Measurements from ENCODE around the gene EIF4E2. TPM values are rescaled to one million over a fixed set of nuclear protein-coding genes. Genes with fewer than 3 reads are reported as not detected.
"Not testable (repeated sequence)": the region's sequence is repeated elsewhere in the genome, so short reads cannot be mapped to it uniquely, and the experiment has no call there.

EIF4E2 gene
- total RNA-seq, 2 experiments from 2014 or later: 59.9 to 81.1 TPM

DNA sequence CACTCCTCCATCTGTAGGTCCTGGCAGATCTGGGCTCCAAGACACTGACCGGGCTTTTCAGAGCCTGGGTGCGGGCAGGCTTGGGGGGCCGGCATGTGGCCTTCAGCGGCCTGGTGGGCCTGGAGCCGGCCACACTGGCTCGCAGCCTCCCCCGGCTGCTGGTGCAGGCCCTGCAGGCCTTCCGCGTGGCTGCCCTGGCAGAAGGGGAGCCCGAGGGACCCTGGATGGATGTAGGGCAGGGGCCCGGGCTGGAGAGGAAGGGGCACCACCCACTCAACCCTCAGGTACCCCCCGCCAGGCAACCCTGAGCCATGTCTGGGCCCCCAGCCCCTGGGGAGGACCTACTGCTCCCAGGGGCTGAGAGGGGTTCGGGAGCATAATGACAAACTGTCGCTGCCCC lies 25.3 kb upstream of the EIF4E2 start:
- no peak for DNase-seq
- Mint-ChIP-seq H3K27me3 (peaks cover 26% of the 10 kb centered on the region), H3K9me3 (ENCODE audit: low read depth) (no peaks in the 10 kb centered on the region), H3K36me3 (no peaks in the 10 kb centered on the region), H3K27ac (no peak overlapping the region), H3K4me1 (peaks cover 10% of the 10 kb centered on the region), H3K4me3 (no peak overlapping the region)
- CTCF ChIA-PET: no interaction called here
- ATAC-seq: no peak

DNA sequence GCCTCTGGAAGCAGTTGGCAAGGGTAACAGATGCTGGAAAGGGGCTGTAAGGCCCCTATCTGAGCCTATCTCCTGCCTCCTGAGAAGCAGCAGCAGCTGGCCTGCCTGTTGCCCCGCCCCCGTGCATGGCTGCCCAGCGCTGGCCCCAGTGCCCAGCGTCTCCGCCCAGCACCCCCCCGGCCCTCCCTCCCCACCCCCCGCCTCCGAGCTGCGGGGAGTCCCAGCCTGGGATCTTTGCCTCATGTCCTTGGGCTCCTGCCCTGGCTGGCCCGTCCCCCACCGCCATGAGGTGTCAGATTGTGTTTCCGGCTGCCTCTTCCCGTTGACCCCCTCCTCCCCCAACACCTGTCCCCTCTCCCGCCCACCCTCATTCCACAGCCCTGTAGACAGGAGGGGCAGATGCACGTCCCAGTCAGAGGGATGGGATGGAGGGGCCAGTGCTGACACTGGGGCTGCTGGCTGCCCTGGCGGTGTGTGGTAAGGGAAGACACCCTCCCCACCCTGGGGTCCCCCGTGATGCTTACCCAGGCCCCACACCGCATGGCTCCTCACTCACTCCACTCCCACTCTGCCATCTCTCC lies 24.6 kb upstream of the EIF4E2 start, which contains the start of gene CHRND:
Gene CHRND, plus strand, starts transcription at position 370 of the 581 bp plus-strand sequence. Its CDS starts 56 bp downstream, at position 426.
- CTCF ChIA-PET: no interaction called here
- no peak within 1 kb of the TSS for H3K27ac Mint-ChIP-seq
- H3K27me3 Mint-ChIP-seq: peaks cover 26% of the 10 kb centered on the region
- DNase-seq: no peak
- ATAC-seq: no peak
- no peaks in the 10 kb centered on the region for H3K36me3 Mint-ChIP-seq
- peaks cover 10% of the 10 kb centered on the region for H3K4me1 Mint-ChIP-seq
- no peak within 1 kb of the TSS for H3K4me3 Mint-ChIP-seq
- no peaks in the 10 kb centered on the region for H3K9me3 Mint-ChIP-seq (ENCODE audit: low read depth)

DNA sequence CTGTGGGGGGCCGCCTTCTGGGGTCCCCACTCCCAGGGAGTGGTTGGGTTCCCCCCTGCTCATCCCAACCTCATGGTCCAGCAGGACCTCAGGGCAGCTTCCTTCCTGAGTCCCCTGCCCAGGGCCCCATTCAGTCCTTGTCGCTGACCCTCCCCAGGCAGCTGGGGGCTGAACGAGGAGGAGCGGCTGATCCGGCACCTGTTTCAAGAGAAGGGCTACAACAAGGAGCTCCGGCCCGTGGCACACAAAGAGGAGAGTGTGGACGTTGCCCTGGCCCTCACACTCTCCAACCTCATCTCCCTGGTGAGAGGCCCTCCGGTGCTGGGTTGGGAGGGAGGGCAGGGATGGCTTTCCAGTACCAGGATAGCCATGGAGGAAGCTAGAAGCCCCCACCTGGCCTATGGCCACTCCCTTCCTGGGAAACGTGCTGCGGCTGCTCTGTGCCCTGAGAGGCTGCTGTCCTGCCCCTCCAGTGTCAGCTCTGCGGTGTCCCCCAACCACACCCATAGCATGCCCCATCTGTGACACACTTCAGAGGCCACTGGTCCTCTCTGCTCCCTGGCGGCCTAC lies 24.0 kb upstream of the EIF4E2 start:
- ATAC-seq (no peak), DNase-seq (no peak)
- no peak overlapping the region for H3K27ac Mint-ChIP-seq
- H3K36me3 Mint-ChIP-seq: no peaks in the 10 kb centered on the region
- H3K4me1 Mint-ChIP-seq: peaks cover 10% of the 10 kb centered on the region
- CTCF ChIA-PET: no interaction called here
- H3K4me3 Mint-ChIP-seq: no peak overlapping the region
- no peaks in the 10 kb centered on the region for H3K9me3 Mint-ChIP-seq (ENCODE audit: low read depth)
- H3K27me3 Mint-ChIP-seq: peaks cover 24% of the 10 kb centered on the region

DNA sequence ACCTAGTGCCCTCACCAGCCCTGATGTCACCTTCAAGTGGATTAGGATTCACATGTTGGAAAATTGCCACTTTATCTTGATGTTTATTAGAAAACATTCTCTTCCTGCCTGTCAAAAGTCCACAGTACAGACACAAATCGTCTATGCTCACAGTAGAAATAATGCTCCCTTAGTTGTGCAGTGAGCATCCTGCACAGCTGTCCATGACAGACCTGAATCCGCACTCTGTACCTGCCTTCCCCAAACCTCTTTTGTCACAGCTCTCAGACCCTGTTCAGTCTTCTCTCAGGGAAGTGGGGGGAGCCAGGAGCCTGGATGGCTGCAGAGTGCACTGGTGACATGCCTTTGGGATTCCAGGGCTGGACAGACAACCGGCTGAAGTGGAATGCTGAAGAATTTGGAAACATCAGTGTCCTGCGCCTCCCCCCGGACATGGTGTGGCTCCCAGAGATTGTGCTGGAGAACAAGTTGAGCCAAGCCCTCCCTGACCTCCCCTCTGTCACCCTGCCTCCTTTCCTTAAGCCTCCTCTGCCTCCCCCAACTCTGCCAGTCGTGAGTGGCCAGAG lies 22.5 kb upstream of the EIF4E2 start:
- no peak overlapping the region for H3K4me3 Mint-ChIP-seq
- ATAC-seq: no peak
- no peaks in the 10 kb centered on the region for H3K9me3 Mint-ChIP-seq (ENCODE audit: low read depth)

DNA sequence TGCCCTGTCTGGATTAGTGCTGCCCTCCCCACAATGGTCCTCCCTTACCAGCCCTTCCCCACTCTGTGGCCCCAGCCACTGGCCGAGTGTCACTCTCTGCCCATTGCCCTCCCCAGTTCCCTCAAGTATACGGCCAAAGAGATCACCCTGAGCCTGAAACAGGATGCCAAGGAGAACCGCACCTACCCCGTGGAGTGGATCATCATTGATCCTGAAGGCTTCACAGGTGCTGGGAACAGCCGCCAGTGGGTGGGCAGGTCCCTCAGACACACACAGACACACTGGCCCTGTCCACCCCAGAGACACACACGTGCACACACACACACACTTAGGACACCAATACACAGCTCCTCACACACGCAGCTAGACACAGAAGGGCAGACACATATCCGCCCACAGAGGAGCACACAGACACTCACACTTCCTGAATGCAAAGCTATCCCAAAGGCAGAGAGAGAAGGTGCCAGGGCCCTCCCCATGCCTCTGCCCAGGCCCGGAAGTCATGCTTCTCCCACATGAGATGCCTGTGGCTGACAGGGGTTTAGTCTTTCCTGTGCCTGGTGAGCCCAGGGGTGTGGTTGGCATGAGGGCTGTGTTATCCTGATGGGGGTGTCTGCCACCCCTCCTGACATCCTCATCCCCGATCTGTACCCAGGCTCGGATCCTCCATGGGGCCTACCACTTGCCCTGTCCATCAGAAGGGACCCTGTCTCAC lies 21.6 kb upstream of the EIF4E2 start:
- CTCF ChIA-PET: no interaction called here
- no peak overlapping the region for H3K27ac Mint-ChIP-seq
- H3K4me1 Mint-ChIP-seq: peaks cover 10% of the 10 kb centered on the region
- no peaks in the 10 kb centered on the region for H3K36me3 Mint-ChIP-seq
- no peaks in the 10 kb centered on the region for H3K9me3 Mint-ChIP-seq (ENCODE audit: low read depth)
- H3K27me3 Mint-ChIP-seq: peaks cover 15% of the 10 kb centered on the region
- DNase-seq (no peak), ATAC-seq (no peak)
- no peak overlapping the region for H3K4me3 Mint-ChIP-seq

More for the DNA sequence above, 22.5 kb upstream of the EIF4E2 start:
- DNase-seq: no peak
- CTCF ChIA-PET: no interaction called here
- Mint-ChIP-seq H3K27me3 (peaks cover 21% of the 10 kb centered on the region), H3K27ac (no peak overlapping the region), H3K4me1 (peaks cover 10% of the 10 kb centered on the region), H3K36me3 (no peaks in the 10 kb centered on the region)

DNA sequence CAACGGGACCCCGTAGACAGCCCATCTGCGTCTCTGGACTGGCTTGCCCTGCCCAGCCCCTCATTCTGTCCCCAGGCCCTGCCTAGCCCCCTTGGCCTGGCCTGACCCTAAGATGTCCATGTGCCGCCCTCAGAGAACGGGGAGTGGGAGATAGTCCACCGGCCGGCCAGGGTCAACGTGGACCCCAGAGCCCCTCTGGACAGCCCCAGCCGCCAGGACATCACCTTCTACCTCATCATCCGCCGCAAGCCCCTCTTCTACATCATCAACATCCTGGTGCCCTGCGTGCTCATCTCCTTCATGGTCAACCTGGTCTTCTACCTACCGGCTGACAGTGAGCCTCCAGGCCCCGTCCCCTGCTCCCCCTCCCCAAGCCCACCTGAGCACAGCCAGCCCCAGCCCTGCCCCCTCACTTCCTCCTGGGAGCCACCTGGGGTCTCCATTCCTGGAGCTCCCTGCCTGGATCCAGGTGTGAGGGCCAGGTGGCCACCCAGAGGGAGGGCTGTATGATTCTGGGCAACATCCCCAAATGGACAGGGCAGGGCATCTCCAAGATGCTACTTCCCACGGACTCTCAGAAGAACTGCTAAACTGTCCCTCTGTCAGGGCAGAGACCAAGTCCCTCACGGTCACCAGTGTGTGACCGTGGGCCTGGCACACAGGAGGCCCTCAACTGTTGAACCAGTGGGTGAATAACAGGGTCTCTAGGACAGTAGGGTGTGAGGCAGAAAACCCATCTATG lies 20.5 kb upstream of the EIF4E2 start:
- CTCF ChIA-PET: interaction anchor here (1.1 to 1.2 kb wide), 2 partner anchors 8 to 605 kb away, joined by 3 read pairs; no protein-coding TSS in a partner anchor
- Mint-ChIP-seq H3K36me3 (no peaks in the 10 kb centered on the region), H3K9me3 (ENCODE audit: low read depth) (no peaks in the 10 kb centered on the region), H3K4me3 (no peak overlapping the region), H3K27ac (no peak overlapping the region), H3K27me3 (peaks cover 8% of the 10 kb centered on the region), H3K4me1 (peaks cover 8% of the 10 kb centered on the region)
- DNase-seq: no peak
- no peak for ATAC-seq

DNA sequence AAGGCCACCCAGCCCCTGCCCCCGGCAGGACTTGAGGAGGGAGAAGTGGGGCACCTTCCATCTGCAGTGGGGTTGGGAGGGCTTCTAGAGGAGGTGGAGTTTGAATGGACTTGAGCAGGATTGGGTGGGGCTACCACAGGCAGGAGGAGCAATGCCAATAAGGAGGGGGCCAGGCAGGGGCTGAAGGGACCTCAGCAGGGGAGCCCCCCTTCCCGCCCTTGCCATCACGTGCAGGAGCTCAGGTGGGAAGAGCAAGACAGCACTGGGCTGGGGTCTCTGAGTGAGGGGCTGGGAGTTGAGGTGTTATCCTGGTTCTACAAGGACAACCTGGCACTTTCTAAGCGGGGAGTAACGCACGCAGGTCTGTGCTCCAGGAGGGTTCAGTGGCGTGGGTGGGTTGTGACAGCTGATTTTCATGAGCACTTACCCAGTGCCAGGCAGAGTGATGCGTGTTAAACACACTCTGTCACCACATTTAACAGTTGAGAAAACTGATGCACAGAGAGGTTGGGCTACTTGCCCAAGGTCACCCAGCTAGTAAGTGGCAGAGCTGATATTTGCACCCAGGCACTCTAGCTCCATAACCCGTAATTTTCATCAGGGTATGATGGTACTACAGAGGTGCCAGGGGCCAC lies 19.7 kb upstream of the EIF4E2 start:
- no peaks in the 10 kb centered on the region for H3K36me3 Mint-ChIP-seq
- H3K27me3 Mint-ChIP-seq: peaks cover 6% of the 10 kb centered on the region
- CTCF ChIA-PET: interaction anchor here (1.0 to 1.2 kb wide), 3 partner anchors 8 to 605 kb away, joined by 3 read pairs; no protein-coding TSS in a partner anchor
- ATAC-seq (no peak), DNase-seq (no peak)
- H3K9me3 Mint-ChIP-seq (ENCODE audit: low read depth): no peaks in the 10 kb centered on the region
- peaks cover 8% of the 10 kb centered on the region for H3K4me1 Mint-ChIP-seq
- no peak overlapping the region for H3K27ac Mint-ChIP-seq
- no peak overlapping the region for H3K4me3 Mint-ChIP-seq

DNA sequence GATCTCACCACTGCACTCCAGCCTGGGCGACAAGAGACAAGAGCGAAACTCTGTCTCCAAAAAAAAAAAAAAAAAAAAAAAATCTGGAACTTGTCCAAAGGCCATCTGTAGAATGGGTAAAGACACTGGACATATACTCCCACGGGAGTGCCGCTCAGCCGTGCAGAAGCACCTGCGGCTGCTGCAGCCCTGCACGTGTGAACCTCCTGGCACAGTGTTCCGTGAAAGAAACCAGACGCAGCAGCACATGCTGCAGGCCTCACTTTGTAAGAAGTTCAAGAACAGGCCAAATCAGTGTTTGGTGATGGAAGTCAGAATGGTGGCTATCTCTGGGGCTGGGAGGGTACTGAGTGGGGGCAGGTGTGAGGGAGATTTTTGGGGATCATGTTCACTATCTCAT lies 18.1 kb upstream of the EIF4E2 start:
- Mint-ChIP-seq H3K27ac (no peak overlapping the region), H3K36me3 (no peaks in the 10 kb centered on the region), H3K4me1 (peaks cover 8% of the 10 kb centered on the region), H3K4me3 (no peak overlapping the region), H3K27me3 (peaks cover 5% of the 10 kb centered on the region), H3K9me3 (ENCODE audit: low read depth) (peaks cover 4% of the 10 kb centered on the region)
- DNase-seq (no peak), ATAC-seq (no peak)
- CTCF ChIA-PET: no interaction called here

DNA sequence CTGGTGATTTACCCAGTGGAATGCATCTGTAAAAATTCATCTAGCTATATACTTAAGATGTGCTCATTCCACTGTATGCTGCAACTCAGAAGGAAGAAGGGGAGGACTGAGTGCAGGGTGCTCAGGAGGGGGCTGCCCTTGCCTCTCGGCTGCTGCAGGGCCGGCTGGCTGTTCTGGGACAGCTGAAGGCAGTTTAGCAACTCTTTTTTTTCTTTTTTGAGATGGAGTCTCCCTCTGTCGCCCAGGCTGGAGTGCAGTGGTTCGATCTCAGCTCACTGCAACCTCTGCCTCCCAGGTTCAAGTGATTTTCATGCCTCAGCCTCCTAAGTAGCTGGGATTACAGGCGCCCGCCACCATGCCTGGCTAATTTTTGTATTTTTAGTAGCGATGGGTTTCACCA lies 17.7 kb upstream of the EIF4E2 start:
- DNase-seq; CTCF ChIA-PET; H3K27me3 Mint-ChIP-seq; H3K36me3 Mint-ChIP-seq; H3K4me1 Mint-ChIP-seq; H3K27ac Mint-ChIP-seq; ATAC-seq; H3K4me3 Mint-ChIP-seq; H3K9me3 Mint-ChIP-seq (ENCODE audit: low read depth): not testable (repeated sequence)

DNA sequence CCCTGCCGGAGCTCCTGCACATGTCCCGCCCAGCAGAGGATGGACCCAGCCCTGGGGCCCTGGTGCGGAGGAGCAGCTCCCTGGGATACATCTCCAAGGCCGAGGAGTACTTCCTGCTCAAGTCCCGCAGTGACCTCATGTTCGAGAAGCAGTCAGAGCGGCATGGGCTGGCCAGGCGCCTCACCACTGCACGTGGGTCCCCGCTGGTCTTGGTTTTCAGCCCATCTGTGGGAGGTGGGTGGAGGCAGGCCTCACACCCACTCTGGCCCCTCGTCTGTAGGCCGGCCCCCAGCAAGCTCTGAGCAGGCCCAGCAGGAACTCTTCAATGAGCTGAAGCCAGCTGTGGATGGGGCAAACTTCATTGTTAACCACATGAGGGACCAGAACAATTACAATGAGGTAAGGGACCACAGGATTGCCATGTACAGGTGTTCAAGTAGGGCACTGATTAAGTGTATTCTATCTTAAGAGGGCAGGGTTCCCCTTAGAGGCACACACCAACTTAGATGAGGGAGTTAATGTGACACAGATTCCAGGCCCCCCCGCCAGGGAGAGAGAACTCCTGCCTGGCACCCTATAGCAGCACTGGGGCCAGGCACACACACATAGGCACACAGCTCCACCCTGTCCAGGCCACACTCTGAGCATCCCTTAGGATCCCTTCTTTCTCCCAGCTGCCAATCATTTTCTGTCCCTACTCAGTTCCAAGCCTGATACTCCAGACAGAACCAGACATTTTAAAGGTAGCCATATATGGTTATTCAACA lies 16.4 kb upstream of the EIF4E2 start:
- Mint-ChIP-seq H3K27ac (no peak overlapping the region), H3K27me3 (peaks cover 6% of the 10 kb centered on the region), H3K4me3 (no peak overlapping the region), H3K36me3 (no peaks in the 10 kb centered on the region), H3K4me1 (peaks cover 9% of the 10 kb centered on the region), H3K9me3 (ENCODE audit: low read depth) (peaks cover 4% of the 10 kb centered on the region)
- CTCF ChIA-PET: interaction anchor here (0.7 kb wide), 1 partner anchor 44 kb away, joined by 3 read pairs; no protein-coding TSS in a partner anchor
- ATAC-seq (no peak), DNase-seq (no peak)

DNA sequence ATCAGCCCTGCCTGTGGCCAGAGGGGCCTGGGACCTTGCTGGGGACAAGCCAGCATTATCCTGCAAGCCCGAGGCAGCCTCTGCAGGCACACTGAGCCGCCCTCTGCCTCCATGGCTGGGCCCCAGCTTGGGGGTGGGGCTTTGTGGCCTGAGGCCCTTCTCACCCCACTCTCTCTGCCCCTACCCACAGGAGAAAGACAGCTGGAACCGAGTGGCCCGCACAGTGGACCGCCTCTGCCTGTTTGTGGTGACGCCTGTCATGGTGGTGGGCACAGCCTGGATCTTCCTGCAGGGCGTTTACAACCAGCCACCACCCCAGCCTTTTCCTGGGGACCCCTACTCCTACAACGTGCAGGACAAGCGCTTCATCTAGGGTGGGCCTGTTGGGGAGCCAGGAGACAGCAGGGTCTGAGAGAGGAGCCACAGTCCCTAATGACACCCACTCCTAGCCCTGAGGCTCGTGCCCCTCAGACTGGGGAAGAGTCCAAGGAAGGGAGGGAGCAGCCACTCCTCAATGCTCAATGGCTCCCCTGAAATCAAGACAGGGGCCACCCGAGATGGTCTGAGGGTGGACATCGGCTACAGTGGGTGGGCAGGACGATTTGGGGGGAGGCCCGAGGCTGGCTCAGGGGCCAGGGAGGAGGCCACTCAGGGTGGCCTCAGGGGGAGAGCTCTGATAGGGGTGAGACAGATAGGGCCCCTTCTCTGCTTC lies 15.4 kb upstream of the EIF4E2 start:
- no peaks in the 10 kb centered on the region for H3K36me3 Mint-ChIP-seq
- H3K4me3 Mint-ChIP-seq: no peak overlapping the region
- no peak for ATAC-seq
- H3K27ac Mint-ChIP-seq: no peak overlapping the region
- peaks cover 7% of the 10 kb centered on the region for H3K4me1 Mint-ChIP-seq
- H3K9me3 Mint-ChIP-seq (ENCODE audit: low read depth): peaks cover 4% of the 10 kb centered on the region
- CTCF ChIA-PET: no interaction called here
- H3K27me3 Mint-ChIP-seq: peaks cover 6% of the 10 kb centered on the region
- DNase-seq: no peak

All from activated CD8-positive, alpha-beta memory T cell treated with anti-CD3 and anti-CD28 coated beads, Interleukin-2, amount 10 ng/mL, durations not matched to agents 7 days and 5 days (primary cell).